SHP77 treated with DMSO at 0.1 percent for 48 hours (cell line): ENCODE results near the gene PPP2R5C.

Source experiments
- DNase-seq: peaks from one replicate; lab custom pipeline; 2025; lab: John Stamatoyannopoulos, UW

The PPP2R5C gene

DNA sequence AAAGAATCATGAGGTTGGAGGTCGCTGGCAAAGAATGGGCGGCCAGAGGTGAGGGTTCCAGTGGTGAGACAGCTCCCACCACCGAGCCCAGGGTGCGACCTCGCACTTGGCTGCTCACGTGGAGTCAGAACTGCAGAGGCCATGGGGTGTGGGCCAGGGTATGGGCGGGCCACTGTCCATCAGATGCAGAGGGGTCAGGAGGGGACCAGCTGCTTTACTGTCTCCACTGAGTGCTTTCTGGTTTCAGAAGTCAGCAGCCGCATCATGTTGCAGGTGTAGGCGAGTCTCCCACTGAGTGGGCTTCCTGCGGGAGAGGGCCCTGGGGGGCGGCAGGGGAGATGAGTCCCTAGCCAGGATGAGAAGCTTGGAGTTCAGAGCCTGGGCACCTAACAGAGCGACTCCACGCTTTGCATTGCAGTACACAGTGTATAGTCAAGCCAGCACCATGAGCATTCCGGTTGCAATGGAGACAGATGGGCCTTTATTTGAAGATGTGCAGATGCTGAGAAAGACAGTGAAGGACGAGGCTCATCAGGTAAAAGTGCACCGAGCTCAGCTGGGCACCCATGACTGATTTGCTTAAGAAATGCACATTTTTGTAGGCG lies 156.0 kb downstream of the PPP2R5C start:
- DNase-seq: no peak

DNA sequence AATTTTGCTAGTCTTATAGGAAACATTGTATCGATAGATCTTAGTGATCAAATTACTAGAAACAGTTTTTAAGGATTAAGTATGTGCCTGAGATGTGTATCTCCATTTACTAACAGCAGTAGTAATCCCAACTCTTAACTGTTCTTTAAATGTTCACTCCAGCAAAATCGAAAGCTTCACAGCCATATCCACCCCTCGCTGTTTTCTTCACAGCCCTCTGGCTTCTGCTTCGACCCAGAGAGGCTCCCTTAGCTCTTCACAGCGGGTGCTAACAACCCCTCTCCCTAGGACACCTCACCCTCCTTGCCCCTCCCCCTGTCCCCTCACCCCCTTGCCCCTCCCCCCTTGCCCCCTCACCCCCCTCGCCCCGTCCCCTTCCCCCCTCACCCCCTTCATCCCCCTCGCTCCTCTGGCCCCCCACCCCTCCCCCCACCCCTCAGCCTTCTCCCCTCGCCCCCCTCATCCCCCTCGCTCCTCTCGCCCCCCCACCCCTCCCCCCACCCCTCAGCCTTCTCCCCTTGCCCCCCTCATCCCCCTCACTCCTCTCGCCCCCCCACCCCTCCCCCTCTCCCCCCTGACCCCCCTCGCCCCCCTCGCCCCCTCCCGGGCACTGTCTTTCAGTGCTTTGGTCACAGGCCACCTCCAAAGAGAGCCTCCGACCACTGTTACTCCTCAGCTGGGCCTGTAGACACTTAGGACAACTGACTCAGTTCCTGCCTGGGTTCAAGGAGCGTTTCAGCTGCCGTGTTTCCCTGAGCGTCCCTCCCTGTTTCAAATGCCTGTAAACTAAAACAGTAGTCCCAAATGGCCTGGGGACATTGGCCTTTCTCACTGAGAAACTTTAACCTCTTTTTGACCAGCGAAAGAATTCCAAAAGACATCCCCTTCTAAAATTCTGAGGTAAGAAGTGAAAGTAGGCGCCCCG lies 156.8 kb downstream of the PPP2R5C start:
- no peak for DNase-seq

DNA sequence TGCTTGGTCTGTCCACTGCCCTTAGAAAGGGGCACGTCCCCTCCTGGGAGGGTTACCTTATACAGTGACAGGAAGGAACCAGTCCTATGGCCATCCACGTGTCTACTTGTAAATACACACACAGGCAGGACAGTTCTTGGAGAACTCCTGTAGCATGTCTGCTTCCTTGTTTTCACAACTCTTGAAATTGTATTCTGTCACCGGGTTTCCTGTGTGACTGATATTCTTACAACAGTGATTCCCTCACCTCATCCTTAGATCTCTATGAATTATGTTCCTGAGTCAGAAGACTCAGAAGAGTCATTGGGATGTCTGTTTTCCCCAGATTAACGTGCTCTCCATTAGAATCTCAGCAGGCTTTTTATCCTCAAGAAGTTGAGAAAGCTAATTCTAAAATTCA lies 158.8 kb downstream of the PPP2R5C start:
- no peak for DNase-seq

DNA sequence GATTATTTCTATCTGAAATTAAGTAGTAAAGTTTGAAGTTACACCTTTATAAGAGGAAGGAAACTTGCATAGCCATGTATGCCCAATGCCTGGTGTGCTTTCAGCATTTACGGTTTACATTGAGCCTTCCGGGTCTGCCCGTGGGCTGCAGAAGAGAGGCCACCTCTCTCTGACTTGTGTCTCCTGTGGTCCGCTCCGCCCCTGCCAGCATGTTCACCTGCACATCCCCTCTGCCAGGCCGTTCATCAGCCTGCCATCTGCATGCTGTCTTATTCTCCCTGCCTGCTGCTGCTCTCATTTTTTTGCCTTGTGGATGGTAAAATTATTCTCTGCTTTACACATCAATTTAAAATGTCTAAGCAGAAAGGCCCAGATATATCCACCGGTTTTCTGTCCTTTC lies 161.4 kb downstream of the PPP2R5C start:
- DNase-seq: no peak

DNA sequence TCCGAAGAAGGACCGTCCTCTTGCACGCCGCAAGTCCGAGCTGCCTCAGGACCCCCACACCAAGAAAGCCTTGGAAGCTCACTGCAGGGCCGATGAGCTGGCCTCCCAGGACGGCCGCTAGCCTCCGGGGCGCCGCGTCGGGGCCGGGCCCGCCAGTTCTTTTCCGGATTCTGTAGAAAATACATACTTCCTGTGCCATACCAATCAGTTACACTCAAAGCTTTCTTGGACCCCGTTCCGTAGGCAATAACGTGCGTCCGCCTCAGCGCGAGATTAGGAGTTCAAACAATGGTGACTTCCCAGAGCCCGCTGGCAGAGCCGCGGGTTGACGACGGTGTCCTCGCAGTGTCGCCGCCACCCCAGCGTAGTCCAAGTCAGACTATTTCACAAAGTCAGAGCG lies 163.6 kb downstream of the PPP2R5C start:
- peak; percentile 90 for DNase-seq

DNA sequence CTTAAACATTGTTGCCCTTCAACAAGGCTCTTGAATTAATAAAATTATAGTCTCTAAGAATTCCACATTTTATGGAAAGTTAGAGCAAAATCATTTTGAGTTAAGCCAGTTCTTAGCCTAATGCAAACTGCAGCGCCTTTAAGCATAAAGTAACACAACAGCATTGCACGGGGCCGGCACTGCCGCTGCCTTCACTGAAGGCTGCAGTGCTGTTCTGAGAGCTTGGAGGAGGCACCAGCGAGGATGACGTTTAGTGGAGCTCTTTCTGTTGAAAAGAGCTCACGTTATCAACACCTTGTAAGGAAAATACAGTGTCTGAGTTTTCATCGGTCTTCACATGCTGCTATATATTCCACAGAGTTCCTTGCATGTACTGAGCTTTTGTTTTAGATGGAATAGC lies 164.6 kb downstream of the PPP2R5C start:
- peak; percentile 52 for DNase-seq

DNA sequence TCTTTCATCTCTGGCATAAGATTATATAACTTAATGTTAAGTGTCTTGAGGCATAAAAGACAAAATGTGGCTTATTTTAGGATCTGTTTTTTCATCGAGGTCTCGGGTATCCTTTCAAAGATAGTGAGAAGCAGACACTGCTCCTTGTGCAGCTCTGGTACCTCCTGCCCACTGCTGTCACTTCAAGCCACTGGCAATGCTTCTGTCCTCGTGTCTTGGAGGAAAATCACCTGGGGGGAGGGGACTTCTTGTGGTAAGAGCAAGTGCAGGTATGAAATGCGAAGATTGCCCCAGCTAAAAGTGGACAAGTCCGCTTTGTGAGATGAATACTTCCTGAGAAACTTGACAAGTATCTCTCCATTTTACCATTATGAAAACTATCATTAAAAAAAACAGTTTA lies 165.1 kb downstream of the PPP2R5C start:
- DNase-seq: no peak

DNA sequence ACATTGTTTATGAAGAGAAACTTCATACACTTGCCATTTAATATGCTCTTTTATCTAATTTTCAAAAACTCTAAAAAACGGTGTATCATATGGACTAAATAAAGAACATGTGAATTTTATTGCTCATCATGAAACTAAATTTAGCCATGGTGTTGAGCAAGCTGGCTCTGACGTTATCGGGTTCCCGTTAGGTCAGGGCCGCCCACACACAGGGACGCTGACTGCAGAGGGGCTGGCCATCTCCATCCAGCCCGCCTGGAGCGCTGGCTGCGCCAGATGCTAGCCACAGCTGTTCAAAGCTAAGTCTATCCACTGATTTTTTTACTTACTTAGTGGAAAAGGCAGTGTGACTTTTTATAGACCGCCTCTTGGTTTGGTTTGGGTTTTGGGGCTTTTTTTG lies 166.3 kb downstream of the PPP2R5C start:
- DNase-seq: peak; percentile 27

DNA sequence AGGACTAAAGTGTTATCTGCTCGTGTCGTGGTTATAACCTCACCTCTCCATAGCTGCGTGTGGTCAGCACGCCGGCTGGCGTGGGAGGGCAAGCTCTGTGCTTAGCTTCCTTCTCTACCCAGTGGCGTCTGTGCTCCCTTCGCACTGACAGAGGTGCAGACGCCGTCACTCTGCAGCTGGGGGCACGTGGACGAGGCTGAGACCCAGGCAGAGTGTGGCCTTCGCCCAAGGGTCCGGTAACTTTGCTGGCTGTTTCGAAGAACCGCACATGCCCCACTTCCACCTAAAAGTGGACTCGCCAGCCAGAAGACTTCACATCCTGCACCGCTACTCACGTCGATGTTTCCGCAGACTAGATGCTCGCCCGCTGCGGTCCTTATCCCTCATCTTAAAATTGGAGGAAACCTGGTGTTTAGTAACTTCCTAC lies 166.9 kb downstream of the PPP2R5C start:
- no peak for DNase-seq

DNA sequence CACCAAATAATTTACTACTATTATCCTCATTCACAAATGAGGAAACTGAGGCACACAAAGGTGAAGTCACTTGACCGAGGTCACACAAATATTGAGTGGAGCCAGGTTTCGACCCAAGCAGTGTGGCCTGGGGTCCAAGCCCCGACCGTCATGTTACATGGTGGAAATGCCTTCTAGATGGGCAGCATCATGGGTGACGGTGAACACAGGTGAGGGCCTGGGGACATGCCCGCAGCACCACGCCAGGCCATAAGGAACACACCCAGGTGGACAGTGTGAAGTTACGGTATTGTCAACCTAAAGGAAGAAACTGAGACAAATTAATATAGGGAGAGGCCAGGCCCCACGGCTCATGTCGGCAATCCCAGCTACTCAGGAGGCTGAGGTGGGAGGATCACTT lies 167.6 kb downstream of the PPP2R5C start:
- no peak for DNase-seq

DNA sequence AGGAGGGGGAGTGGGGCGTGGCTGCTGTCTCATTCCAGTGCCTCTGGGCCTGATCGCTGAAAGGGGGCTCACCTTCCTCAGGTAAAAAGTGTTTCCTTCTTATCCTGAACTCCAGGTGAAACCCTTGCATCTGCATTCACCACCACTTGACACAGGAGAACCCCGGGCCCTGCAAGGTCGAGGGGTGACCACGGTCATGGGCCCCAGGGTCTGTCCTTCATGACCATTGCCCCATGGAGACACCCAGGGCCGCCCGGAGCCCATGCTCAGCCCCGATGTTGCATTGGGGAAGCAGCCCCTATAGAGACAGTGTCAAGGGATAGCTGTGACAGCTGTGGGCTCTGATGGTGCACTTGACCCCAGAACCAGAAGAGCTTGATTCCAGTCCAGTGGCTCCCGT lies 168.4 kb downstream of the PPP2R5C start:
- no peak for DNase-seq

DNA sequence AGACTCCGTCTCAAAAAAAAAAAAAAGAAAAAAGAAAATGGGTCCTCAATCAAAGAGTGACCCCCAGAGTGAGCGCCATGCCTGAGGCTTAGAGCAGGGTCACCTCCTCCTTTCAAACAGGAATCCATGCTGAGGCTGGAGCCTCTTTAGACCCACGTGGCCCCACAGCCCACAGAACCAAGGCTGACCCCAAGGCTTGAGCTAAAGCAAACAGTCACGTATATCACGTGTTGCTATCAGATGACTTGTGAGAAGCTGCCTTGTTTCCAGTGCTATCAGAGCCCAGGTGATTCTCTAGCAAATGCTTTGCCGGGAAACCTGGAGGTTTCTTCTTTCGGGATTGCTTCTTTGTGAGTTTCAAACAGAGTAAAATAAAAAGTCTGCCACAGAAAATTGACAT lies 171.2 kb downstream of the PPP2R5C start:
- DNase-seq: no peak

DNA sequence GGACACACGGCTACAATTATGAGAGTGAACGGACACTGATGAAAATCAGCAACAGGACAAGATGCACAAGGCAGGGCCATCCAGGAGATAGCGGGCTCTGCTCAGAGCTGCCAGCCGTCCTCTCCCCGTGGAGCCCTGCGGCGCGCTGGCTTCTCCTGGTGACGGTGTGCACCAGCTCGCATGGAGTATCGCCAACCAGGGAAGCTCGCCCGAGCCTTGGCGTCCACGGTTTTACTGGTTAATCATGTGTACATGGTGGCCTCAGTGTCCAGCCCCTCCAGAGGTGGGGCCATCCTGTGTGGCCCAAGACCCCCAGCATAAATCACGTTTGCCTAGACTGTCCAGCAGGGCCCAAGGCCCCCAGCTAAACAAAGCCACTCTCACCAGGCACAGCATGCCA lies 171.7 kb downstream of the PPP2R5C start:
- no peak for DNase-seq

DNA sequence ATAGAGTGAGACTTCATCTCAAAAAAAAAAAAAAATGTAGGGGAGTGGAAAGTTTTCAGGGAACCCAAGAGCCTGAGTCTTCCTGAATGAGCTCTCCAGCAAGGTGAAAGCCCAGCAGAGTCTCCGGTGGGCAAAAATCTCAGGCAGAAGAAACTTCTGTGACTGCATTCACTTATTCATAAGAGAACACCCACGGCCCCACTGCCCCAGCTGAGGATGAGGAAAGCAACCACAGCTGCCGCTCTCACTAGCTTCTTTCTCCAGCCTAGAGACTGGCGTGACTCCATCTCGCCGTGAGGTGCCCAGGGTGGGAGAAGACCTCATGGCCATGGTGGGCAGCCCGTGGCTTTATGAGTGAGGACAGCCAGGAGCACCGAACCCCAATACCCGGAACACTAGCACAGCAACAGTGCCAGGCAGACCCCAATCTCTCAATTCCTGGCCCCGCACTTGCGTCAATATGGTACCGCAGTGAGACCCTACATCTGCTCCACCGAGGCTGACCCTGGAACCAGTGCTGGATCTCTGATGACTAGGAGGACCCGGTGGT lies 173.2 kb downstream of the PPP2R5C start:
- no peak for DNase-seq

DNA sequence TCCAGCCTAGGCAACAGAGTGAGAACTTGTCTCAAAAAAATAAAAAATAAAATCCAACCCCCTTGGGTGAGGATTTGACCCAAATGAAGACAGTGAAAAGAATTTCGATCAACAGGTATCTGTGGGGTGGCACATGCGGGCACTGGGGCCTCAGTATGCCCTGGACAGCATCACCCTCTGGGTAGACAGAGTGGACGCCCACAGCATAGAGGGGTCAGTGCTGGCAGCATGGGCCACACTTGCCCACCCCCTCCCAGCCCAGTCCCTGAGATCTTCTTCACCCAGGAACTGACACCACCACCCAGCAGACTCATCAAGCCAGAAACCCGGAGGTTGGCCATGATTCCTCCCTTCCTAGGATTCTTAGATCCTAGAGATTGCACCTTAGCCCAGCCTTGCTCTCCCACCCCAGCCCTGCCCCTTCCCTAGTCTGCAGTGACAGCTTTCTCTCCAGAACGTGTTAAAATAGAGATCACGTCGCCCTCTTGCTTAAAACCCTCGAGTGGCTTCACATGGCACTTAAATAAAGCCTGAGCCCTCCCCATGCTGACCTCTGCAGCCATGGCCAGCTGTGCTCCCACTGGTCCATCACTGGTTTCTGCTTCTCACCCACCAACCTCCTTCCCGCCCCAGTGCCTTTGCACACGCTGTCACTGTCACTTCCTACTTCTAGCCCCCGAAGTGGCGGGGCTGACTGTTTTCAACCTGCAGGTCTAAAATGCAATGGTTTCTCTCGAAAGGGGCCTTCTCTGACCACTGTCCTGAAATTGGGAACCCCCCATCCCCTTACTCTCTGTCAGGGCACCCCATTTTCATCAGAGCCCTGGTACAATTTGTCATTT lies 176.6 kb downstream of the PPP2R5C start:
- no peak for DNase-seq

DNA sequence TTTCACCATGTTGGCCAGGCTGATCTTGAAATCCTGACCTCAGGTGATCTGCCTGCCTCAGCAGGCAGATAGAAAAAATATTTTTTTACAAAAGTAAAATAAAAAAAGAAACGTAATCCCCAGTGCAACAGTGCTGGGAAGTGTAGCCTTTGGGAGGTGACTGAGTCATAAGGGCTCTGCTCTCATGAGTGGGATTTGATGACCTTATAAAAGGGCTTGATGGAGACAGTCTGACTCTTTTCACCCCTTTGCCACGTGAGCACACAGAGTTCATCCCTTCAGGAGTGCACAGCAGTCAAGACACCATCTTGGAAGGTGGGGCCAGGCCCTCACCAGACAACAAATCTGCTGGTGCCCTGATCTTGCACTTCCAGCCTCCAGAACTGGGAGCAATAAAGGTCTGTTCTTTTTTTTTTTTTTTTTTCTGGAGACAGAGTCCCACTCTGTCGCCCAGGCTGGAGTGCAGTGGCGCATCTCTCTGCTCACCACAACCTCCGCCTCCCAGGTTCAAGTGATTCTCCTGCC lies 178.2 kb downstream of the PPP2R5C start:
- no peak for DNase-seq

DNA sequence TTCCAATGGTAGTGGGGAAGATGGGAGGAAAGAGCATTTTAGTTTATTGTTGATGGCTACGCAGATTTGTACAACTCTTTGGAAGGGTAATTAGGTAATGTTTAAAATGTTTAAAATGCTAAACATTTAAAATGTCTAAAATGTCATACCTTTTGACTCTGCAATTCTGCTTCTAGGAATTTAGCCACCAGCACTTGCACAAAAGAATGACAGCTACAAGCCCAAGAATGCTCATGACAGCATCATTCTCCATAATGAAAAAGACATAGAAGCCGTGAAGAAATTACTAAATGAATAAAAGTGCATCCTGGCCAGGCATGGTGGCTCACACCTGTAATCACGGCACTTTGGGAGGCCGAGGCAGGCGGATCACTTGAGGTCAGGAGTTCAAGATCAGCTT lies 182.9 kb downstream of the PPP2R5C start:
- no peak for DNase-seq

DNA sequence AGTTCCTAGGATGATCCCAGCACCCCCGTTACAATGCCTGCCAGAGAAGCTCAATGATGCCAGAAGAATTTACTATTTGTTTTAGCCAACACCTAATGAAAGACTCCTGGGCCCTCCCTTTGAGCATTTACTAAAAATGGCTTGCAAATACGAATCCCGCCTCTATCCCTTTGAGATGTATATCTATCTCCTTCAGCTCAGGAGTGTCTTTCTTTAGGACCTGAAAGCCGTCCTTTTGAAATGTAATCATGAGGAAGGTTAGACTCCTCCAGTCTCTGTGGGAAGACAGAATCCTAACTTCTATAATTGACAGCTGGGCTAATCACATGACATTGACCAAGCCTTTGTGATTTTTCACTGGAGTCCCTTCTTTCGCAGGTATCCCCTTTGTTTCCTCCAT lies 183.7 kb downstream of the PPP2R5C start:
- DNase-seq: no peak

DNA sequence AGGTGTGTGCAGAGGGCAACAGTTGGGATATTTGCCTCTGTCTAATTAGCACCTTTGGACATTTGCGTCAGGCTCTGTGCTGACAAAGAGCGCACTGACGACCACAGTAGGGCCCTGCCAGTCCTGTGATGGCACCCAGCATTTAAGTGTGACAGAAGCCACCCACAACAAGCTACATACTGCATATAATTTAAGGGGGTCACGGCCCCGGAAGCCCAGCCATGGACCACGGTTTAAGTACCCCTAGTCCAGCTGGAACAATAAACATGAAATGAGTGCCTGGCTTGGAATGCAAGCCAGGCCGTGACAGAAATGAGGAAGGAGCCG lies 186.0 kb downstream of the PPP2R5C start:
- no peak for DNase-seq

DNA sequence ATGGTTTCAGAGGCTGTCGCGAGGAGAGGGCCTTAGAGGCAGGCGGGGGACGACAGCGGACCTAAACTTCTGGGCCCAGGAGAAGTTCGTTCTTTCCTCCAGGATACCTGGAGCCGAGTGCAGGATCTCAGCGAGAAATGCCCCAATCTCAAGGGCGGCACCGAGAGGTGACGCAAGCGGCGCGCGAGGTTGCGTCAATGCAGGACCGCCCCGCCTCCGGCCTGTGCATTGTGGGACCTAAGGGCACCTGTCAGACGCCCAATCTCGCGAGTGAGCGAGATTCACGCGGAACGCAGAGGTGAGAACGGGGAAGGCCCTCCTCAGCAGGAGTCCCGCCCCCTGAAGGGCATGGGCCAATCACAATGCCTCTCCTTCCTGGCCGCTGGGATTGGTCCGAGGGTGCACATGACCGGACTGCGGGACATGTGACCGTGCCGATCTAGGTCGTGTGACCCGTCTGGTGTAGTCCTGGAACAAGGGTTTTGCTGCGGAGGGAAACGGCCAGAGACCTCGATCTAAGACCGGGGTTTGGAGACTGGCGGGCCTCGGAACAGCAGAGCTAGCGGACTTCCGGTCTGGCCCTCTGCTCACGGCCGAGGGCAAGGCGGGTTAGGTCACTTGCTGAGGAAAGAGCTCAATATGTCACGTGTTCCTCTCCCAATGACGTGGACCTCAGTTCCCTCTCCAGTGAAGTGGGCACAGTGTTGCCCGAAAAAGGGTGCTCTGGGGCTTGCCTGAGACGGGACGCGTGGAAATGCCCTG lies 186.6 kb downstream of the PPP2R5C start:
- DNase-seq: peak; percentile 98

DNA sequence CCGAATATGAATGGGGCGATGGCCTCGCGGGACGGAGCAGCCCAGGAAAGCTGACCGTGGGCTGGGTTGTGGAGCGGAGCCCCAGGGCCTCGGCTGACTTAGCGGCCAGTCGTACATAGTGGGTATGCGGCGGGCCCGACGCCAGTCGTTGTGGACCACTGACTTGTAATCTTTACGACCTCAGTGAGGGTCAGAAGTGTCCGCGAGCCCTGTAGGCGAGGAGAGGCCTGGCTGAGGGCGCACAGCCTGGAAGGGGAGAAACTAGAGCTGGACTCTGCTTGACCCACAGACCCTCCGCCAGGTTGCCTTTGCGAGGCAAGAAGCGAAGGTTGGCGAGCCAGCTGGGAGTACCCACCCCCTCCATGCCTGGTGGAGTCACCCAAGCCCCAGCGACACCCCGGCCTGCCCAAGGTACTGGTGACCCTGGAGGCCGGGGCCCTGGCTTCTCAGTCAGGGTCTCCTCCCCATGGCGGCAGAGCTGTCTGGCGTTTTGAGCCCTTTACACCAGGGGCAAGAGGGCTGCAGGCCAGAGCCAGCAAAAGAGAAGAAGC lies 187.2 kb downstream of the PPP2R5C start:
- DNase-seq: no peak
